SK-N-MC (cell line): ENCODE results near the gene ZMIZ1.
"Not testable (repeated sequence)": the region's sequence is repeated elsewhere in the genome, so short reads cannot be mapped to it uniquely, and the experiment has no call there.

Experiments used
- DNase-seq: peaks from one replicate; pipeline ENCODE4 v3.0.0-alpha.2; 2011; ENCODE audit warnings: low read depth, low spot score
- H3K27ac ChIP-seq: fragments of 200-600 bp; sonication (generic); 2 replicates; pipeline ENCODE4 v1.5.1; 2016; ENCODE audit warnings: mixed run types
- H3K36me3 ChIP-seq: fragments of 200-600 bp; sonication (generic); 2 replicates; pipeline ENCODE4 v1.6.1; 2017; ENCODE audit warnings: antibody characterized with exemption, low read length, mixed read lengths; ENCODE audit not compliant: insufficient read depth
- H3K4me3 ChIP-seq: fragments of 200-600 bp; sonication (generic); 2 replicates; pipeline ENCODE4 v1.5.1; 2016
- H3K9ac ChIP-seq: fragments of 200-600 bp; sonication (generic); 2 replicates; pipeline ENCODE4 v1.8.0; 2017; ENCODE audit warnings: mixed run types, mixed read lengths; ENCODE audit not compliant: insufficient read length
- H3K9me3 ChIP-seq: fragments of 200-600 bp; sonication (generic); 2 replicates; pipeline ENCODE4 v1.6.1; 2017; ENCODE audit warnings: low read depth, mild to moderate bottlenecking, antibody characterized with exemption, low read length, moderate library complexity, mixed read lengths
- EZH2 ChIP-seq: fragments of 200-600 bp; sonication (generic); IDR thresholded peaks from one replicate; pipeline ENCODE4 v1.6.1; 2017; ENCODE audit warnings: antibody characterized with exemption
- FOXP2 ChIP-seq: optimal IDR thresholded peaks from 2 replicates; pipeline ENCODE3; 2011; ENCODE audit warnings: mild to moderate bottlenecking, moderate library complexity; ENCODE audit not compliant: insufficient read depth; ENCODE audit errors: extremely low read length, control extremely low read depth
- POLR2AphosphoS5 ChIP-seq: IDR thresholded peaks from 2 replicates; pipeline ENCODE4 v1.6.1; 2012; ENCODE audit warnings: mild to moderate bottlenecking, low read depth, low read length, borderline replicate concordance

The ZMIZ1 gene

DNA sequence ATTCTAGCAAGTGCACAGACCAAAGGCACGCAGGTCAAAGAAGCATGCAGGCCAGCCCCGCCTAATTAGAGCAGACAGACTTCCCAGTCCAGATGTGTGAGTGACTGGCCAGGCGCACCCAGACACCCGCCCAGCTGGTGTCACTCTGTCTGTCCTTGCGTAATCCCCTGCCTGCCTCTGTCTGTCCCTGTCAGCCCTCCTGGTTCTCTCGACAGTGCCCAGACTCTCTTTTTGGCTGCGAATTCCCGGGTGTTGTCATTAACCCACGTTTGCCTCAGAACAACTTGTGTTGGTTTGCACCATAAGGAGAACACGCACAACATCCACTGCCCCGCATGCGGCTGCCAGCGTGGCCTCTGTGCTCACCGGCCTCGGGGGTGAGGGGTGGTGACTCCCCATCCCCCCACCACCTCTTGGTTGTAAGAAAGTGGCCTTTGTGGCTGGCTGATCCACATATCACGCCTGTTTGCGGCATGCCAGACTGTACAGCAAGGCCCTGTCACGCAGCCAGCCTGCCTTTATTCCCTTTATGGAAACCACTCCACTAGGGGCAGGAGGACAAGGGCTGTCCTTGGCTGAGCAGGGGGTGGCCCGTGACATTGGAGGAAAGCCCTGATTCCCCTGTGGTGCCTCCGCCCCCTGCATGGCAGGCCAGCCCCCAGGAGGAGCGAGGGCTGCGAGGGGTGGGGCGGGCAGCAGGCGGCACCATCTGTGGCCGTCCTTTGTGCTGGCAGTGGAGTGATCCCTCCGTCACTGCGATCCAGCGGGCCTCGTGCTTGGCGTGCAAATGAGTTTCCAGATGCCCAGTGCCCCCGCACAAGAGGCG is 205.7 kb downstream of the ZMIZ1 start:
- Histone ChIP-seq H3K36me3 (no peaks in the 10 kb centered on the region; the same call in 1 of the 2 replicates), H3K4me3 (no peak overlapping the region), H3K9ac (no peak overlapping the region), H3K9me3 (no peaks in the 10 kb centered on the region), H3K27ac (no peak overlapping the region)
- TF ChIP-seq EZH2 (no peak), POLR2AphosphoS5 (no peak), FOXP2 (no peak)
- no peak for DNase-seq

DNA sequence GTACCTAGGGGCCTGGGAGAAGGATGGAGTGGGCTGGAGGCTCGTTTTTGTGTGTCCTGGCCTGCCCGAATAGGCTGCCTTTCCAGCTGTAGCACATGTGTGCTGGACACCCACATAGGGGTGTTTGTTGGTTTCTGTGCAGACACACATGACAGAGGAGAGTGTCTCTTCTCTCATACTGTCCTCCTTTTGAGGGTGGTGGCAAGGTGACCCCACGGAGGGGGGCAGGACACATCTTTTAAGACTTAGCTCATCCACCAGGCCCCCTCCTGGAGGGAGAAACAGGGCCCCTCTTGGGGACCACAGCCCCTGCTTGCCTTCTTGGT is 206.3 kb downstream of the ZMIZ1 start:
- no peak overlapping the region for H3K27ac ChIP-seq
- DNase-seq, result no peak
- H3K36me3 ChIP-seq, result no peaks in the 10 kb centered on the region; the same call in 1 of the 2 replicates
- H3K9me3 ChIP-seq, result no peaks in the 10 kb centered on the region
- H3K4me3 ChIP-seq, result no peak overlapping the region
- no peak overlapping the region for H3K9ac ChIP-seq
- no peak for TF ChIP-seq FOXP2

DNA sequence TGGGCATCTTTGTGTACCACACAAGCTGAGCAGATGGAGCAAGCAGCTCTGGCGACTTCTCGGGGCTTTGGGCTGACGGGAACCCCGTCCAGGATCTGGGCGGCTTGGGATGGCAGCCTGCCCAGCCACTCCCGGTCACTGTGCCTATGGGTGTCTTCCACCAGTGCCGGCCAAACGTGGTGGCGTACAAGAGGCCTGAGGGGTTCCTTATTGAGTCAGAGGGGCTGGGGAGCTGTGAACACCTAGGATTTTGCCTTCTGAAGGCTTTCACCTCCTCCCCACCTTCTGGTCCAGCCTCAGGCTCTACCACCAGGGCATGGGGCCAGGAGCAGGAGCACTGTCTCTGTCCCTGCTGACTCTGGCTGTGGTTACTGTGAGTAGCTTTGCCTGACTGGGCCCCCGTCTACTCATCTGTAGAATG is 206.7 kb downstream of the ZMIZ1 start:
- DNase-seq, result no peak
- TF ChIP-seq EZH2 (no peak), FOXP2 (no peak), POLR2AphosphoS5 (no peak)
- Histone ChIP-seq H3K36me3 (no peaks in the 10 kb centered on the region; the same call in 1 of the 2 replicates), H3K4me3 (no peak overlapping the region), H3K9me3 (no peaks in the 10 kb centered on the region), H3K27ac (no peak overlapping the region), H3K9ac (no peak overlapping the region)

DNA sequence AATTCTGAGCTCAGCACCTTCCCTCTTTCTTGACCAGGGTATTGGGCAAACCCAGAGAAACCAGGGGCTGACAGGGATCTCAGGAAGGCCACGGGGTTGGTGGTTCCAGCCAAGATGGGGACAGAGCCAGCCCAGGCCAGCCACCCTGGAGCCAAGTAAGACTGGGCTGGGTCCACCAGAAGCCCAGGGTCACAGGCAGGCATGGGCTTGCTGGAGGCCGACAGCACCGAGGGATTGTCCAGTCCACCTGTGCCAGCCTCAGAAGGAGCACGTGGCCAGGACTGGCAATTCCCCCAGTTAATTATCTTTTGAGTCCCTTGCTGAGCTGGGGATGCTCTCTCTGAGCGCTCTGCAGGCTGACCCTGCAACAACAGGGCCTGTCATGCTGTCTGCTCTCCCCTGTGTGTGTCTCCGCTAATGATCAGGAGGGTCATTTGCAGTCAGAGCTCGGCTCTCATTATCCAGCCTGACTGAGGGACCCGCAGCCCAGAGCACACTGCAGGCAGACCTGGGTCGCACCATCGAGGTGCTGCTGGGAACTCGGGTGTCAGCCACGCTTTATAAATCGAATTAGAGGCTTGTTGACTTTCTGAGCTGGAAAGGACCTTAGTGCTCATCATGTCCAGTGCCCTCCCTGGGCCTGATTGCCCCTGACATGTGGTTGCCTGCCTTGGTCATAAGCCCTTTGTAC is 209.0 kb downstream of the ZMIZ1 start:
- no peak overlapping the region for H3K4me3 ChIP-seq
- H3K36me3 ChIP-seq, result no peaks in the 10 kb centered on the region; the same call in 1 of the 2 replicates
- no peaks in the 10 kb centered on the region for H3K9me3 ChIP-seq
- DNase-seq, result no peak
- no peak overlapping the region for H3K27ac ChIP-seq
- H3K9ac ChIP-seq, result no peak overlapping the region
- no peak for TF ChIP-seq POLR2AphosphoS5
- no peak for TF ChIP-seq EZH2
- TF ChIP-seq FOXP2, result no peak

DNA sequence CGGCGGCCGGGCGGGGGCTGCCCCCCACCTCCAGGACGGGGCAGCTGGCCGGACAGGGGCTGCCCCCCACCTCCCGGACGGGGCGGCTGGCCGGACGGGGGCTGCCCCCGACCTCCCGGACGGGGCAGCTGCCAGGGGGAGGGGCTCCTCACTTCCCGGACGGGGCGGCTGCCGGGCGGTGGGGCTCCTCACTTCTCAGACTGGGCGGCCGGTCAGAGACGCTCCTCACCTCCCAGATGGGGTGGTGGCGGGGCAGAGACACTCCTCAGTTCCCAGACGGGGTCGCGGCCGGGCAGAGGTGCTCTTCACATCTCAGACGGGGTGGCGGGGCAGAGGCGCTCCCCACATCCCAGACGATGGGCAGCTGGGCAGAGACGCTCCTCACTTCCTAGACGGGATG is 210.3 kb downstream of the ZMIZ1 start:
- H3K9ac ChIP-seq, H3K9me3 ChIP-seq, H3K27ac ChIP-seq, DNase-seq, H3K4me3 ChIP-seq, H3K36me3 ChIP-seq: not testable (repeated sequence)

DNA sequence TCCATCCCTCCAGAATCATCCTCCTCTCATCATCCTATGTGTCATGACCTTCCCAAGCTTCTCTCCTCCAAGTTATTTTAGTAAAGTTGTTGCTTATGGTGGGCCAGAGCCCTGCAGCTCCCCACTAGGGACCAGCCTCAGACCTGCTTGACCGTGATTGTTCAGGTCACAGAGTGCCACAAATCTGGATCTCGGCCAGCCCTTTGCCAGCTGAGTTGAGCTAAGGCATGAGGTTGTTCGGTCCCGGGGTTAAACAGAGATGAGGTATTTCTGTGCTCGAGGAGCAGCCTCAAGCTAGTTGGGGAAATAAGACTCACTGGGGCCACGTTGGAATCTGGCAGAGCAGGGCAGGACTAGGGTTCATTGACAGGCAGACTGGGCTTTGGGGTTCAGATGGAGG is 212.2 kb downstream of the ZMIZ1 start:
- no peak overlapping the region for H3K27ac ChIP-seq
- no peak overlapping the region for H3K4me3 ChIP-seq
- no peaks in the 10 kb centered on the region; the same call in 1 of the 2 replicates for H3K36me3 ChIP-seq
- TF ChIP-seq POLR2AphosphoS5, result no peak
- H3K9ac ChIP-seq, result no peak overlapping the region
- DNase-seq, result no peak
- no peaks in the 10 kb centered on the region for H3K9me3 ChIP-seq

DNA sequence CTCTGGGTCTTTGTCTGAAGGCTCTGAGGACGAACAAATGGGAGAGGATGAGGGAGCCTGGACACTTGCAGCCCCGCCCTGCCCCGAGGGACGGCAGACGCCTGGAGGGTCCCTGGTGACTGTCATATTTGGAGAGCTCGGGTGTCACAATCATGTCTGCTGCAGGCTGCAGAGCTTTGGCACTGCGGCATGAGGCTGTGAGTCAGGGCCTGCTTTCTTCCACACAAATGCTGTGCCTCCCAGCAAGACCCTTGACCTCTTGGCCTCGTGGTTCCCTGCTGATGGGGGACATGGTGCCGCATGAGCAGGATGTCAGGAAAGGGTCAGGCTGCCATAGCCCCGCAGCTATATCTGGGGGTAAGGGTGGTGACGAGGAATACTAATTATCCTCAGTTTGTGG is 213.6 kb downstream of the ZMIZ1 start:
- no peak for TF ChIP-seq POLR2AphosphoS5
- TF ChIP-seq FOXP2, result no peak
- no peak for TF ChIP-seq EZH2
- Histone ChIP-seq H3K36me3 (no peaks in the 10 kb centered on the region; the same call in 1 of the 2 replicates), H3K9ac (no peak overlapping the region), H3K4me3 (no peak overlapping the region), H3K9me3 (no peaks in the 10 kb centered on the region), H3K27ac (no peak overlapping the region)
- no peak for DNase-seq

DNA sequence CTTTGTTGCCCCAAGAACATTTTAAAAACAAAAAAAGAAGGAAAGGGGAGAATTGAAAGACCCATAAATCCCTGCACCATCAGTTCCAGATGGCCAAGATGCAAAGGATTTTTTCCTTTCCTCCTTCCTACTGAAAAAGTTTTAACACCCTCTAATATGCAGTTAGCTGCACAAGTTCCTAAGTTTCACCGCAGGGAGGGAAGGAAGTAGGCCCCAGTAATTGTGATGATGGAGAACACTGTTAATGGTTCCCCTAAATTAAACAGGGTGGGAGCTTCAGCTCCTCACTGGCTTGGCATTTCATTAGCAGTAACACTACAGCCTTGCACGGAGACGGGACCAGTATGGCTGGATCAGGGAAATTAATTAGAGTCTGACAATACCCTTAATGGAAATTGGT is 214.8 kb downstream of the ZMIZ1 start:
- H3K9ac ChIP-seq, result no peak overlapping the region
- DNase-seq, result no peak

DNA sequence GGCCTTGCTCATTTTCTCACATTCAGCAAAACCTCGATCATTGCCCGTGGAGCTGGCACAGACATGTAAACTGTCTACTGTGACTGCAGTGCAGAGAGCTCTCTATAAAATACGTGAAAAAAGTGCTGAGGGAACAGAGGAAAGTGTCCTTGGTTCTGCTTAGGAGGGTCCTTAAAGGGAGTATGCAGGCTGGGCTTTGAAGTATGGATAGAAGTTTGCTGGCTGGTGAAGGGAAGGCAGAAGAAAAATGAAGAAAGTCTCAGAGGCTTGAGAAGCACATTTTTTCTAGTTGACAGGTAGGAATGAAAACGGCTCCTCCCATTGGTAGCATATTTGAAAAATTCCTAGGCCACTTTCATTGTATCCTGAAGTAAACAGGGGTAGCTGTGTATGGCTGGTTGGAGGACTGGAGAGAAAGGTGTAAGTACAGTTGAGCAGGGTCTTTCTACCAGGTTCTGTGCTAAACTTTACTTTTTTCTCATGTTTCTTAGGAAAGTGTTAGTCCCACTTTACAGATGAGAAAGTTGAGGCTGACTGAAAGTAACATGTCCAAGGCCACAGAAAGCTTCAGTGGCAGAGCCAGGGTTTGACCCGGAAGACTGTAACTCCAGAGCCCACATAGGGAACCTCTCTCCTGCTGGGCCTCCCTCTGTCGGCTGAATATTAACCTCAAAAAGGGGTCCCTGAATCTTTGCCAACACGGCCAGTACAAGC is 215.5 kb downstream of the ZMIZ1 start:
- no peaks in the 10 kb centered on the region for H3K36me3 ChIP-seq
- TF ChIP-seq EZH2 (no peak), FOXP2 (no peak), POLR2AphosphoS5 (no peak)
- no peak overlapping the region for H3K4me3 ChIP-seq
- H3K9ac ChIP-seq, result no peak overlapping the region
- H3K9me3 ChIP-seq, result no peaks in the 10 kb centered on the region
- H3K27ac ChIP-seq, result no peak overlapping the region
- no peak for DNase-seq

More for the DNA sequence above, 214.8 kb downstream of the ZMIZ1 start:
- H3K9me3 ChIP-seq, result no peaks in the 10 kb centered on the region
- H3K36me3 ChIP-seq, result no peaks in the 10 kb centered on the region
- H3K4me3 ChIP-seq, result no peak overlapping the region
- no peak for TF ChIP-seq EZH2
- no peak for TF ChIP-seq FOXP2
- TF ChIP-seq POLR2AphosphoS5, result no peak
- H3K27ac ChIP-seq, result no peak overlapping the region
